Pulmonary artery endothelial cell (primary cell): ENCODE measurements around the gene ZNF576. TPM values are rescaled to one million over a fixed set of nuclear protein-coding genes. Genes with fewer than 3 reads are reported as not detected.
"Not testable (repeated sequence)": the region's sequence is repeated elsewhere in the genome, so short reads cannot be mapped to it uniquely, and the experiment has no call there.

Experiments used
- DNase-seq: peaks from one replicate; pipeline ENCODE4 v3.0.0-alpha.2; 2011; ENCODE audit warnings: low read depth, low spot score
- total RNA-seq: library from RNA; depleted of rRNA; stranded (reverse); fragments of >200 nt; gene quantifications from 2 replicates; pipeline ENCODE4 v1.2.3, GENCODE V29; 2014

ZNF576 gene
- total RNA-seq, 1 donor from 2014 or later, result 15.0 TPM

GRCh38 chr19:43599635-43600295 is 3.4 kb downstream of the ZNF576 start:
- DNase-seq, result no peak

GRCh38 chr19:43600326-43600725 is 3.9 kb downstream of the ZNF576 start:
- not testable (repeated sequence) for DNase-seq

- DNase-seq, result no peak
Observed at GRCh38 chr19:43605875-43606568, 9.6 kb downstream of the ZNF576 start.

GRCh38 chr19:43606569-43607229 is 10.3 kb downstream of the ZNF576 start:
- no peak for DNase-seq

GRCh38 chr19:43607238-43608205 is 11.1 kb downstream of the ZNF576 start:
- no peak for DNase-seq

- DNase-seq, result no peak
Observed at GRCh38 chr19:43609872-43610271, 13.5 kb downstream of the ZNF576 start.

GRCh38 chr19:43610493-43610892 is 14.1 kb downstream of the ZNF576 start:
- no peak for DNase-seq

- no peak for DNase-seq
Observed at GRCh38 chr19:43611788-43612187, 15.4 kb downstream of the ZNF576 start, which contains the start of gene SRRM5. Gene SRRM5 (plus strand): TSS chr19:43612088. CDS start chr19:43612122, 34 bp downstream.

GRCh38 chr19:43612374-43612773 is 16.0 kb downstream of the ZNF576 start:
- DNase-seq, result no peak

GRCh38 chr19:43616306-43616705 is 19.9 kb downstream of the ZNF576 start:
- no peak for DNase-seq

GRCh38 chr19:43616954-43617353 is 20.6 kb downstream of the ZNF576 start:
- DNase-seq, result no peak

GRCh38 chr19:43618921-43619261 is 22.5 kb downstream of the ZNF576 start:
- no peak for DNase-seq

GRCh38 chr19:43619262-43620060 is 23.1 kb downstream of the ZNF576 start, which contains the start of gene ZNF428:
Gene ZNF428 (minus strand): TSS chr19:43619629. CDS start chr19:43614304, 5,325 bp downstream.
- DNase-seq, result peak; percentile 75

GRCh38 chr19:43620061-43621001 is 23.9 kb downstream of the ZNF576 start:
- DNase-seq, result no peak

- DNase-seq, result no peak
Observed at GRCh38 chr19:43622070-43622469, 25.7 kb downstream of the ZNF576 start.

- no peak for DNase-seq
Observed at GRCh38 chr19:43622956-43623355, 26.6 kb downstream of the ZNF576 start.

- no peak for DNase-seq
Observed at GRCh38 chr19:43623889-43624670, 27.7 kb downstream of the ZNF576 start.

- no peak for DNase-seq
Observed at GRCh38 chr19:43624933-43625332, 28.5 kb downstream of the ZNF576 start.
